Pancreas (tissue), 10 donors: ENCODE data around the gene IFNG-AS1. TPM values are rescaled to one million over a fixed set of nuclear protein-coding genes. Genes with fewer than 3 reads are reported as not detected.

Experiments
- ATAC-seq, 4 donors: fragments of 200-7000 bp; cut with Tn5 transposase; one replicate each; pipeline versions ENCODE4 v1.8.0 to v1.9.1; 2020; ENCODE audit warnings: mild to moderate bottlenecking in 4 of 4, moderate library complexity in 4 of 4
- DNase-seq, 6 donors: peaks; one replicate each; pipeline ENCODE4 v3.0.0-alpha.2; 2020
- FAIRE-seq: peaks from 2 replicates; lab custom pipeline; 2012; peaks lifted over from hg19 to GRCh38; lab: Jason Lieb, UNC
- H3K27ac ChIP-seq, 4 donors: fragments of 200-600 bp; sonication (generic); 1 replicate in 3 of 4; 2 replicates in 1 of 4; pipeline versions ENCODE4 v1.5.0 to v1.8.0; 2020
- H3K27me3 ChIP-seq, 4 donors: fragments of 200-600 bp; one replicate each; pipeline ENCODE4 v1.8.0; 2021
- H3K36me3 ChIP-seq, 3 donors: fragments of 200-600 bp; sonication (generic) in 1 of 3; one replicate each; pipeline versions ENCODE4 v1.5.0 to v1.8.0; 2020 to 2021
- H3K4me1 ChIP-seq, 3 donors: fragments of 200-600 bp; one replicate each; pipeline ENCODE4 v1.8.0; 2021
- H3K4me3 ChIP-seq, 4 donors: fragments of 200-600 bp; sonication (generic) in 2 of 4; one replicate each; pipeline versions ENCODE4 v1.5.0 to v1.8.0; 2020 to 2021
- H3K9me3 ChIP-seq, 4 donors: fragments of 200-600 bp; one replicate each; pipeline ENCODE4 v1.8.0; 2021
- WGBS, 2 donors: extraction: QIAGEN DNeasy Blood & Tissue Kit; methylation state at CpG; one replicate each; pipeline ENCODE4 v1.1.7; 2013; 5-methylcytosine and 5-hydroxymethylcytosine counted together
- intact Hi-C, 3 donors: fragments of 100-400 bp; cut with DNase I; formaldehyde crosslinking; loops; one replicate each; pipeline versions ENCODE4 v1.11.1 to v1.14.2; 2022
- polyA plus RNA-seq, 2 donors: library from polyadenylated mRNA; stranded (reverse); fragments of 200-250 nt; gene quantifications; one replicate each; pipeline ENCODE4 v1.2.3, GENCODE V29; 2013
- total RNA-seq, 6 donors: library from RNA; stranded (reverse); fragmentation: NEBNext Ultra II Directional in 4 of 6; extraction: Animal tissue kit (Norgen Biotek cat#: 25700) in 4 of 6; gene quantifications; one replicate each; pipeline versions ENCODE4 v1.2.1 to v1.2.4, GENCODE V29; 2021 to 2023
- TF ChIP-seq, protein P1 (sequence below), 4 donors: fragments of 200-600 bp; sonication (generic) in 3 of 4; IDR thresholded peaks; one replicate each; pipeline versions ENCODE4 v1.5.0 to v1.8.0; 2021; ENCODE audit warnings: antibody characterized with exemption in 4 of 4
- donor health status: healthy with polysubstance abuse.
- donor health status: DM: no; HTN: no; CAD: no; lungs with moderate emphysema.
- donor health status: DM: no; HTN: no; CAD: no.
- donor health status: control.
- donor health status: control.
- donor health status: Bipolar disorder and iron deficiency.
- donor health status: DM: yes; HTN: yes; CAD: no.
- donor health status: DM: no; HTN: no; CAD: no.
- donor health status: DM: no; HTN: no; CAD: no.
- donor health status: DM: yes; HTN: yes; CAD: no.

The IFNG-AS1 gene
- total RNA-seq (under 1 TPM in 2 of 6 donors, not detected in 4; 0.22 to 0.29 TPM), polyA plus RNA-seq (not detected)

- ATAC-seq: no peak
Measured at GRCh38 chr12:67989184-67989920, at the start of gene IFNG-AS1. TSS of gene IFNG-AS1 (plus strand) at chr12:67989447.

DNA sequence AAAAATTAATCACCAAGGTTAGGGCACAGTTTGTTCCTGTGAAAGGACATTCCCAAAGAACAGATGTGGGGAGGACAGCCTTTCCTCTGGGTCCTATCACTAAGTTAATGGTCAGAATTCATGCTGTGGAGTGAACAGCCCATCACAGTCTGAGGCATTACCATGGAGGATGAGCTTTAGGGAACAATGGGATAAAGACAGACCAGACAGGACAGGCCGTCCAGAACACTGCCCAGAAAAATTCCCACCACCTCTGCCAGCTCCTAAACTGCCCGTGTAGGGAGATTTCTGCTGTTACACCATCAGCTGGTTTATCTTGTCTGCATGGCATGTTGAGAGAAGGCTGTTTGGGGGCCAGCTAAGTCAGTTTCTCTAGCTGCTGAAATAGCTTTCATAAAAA, 49.6 kb upstream of the IFNG-AS1 start:
- no peaks in the 10 kb centered on the region for H3K27me3 ChIP-seq
- no peak for FAIRE-seq
- 40 to 47% methylated on average over 2 of the region's 2 CpGs for WGBS, 2 donors
- no peak overlapping the region for H3K27ac ChIP-seq
- intact Hi-C loops: loop anchor here in 2 of 3 donors (5.0 to 10.0 kb wide), 2 partner anchors 582 to 585 kb away; no protein-coding TSS in a partner anchor
- no peak overlapping the region for H3K4me3 ChIP-seq
- DNase-seq: no peak
- TF ChIP-seq, protein P1, sequence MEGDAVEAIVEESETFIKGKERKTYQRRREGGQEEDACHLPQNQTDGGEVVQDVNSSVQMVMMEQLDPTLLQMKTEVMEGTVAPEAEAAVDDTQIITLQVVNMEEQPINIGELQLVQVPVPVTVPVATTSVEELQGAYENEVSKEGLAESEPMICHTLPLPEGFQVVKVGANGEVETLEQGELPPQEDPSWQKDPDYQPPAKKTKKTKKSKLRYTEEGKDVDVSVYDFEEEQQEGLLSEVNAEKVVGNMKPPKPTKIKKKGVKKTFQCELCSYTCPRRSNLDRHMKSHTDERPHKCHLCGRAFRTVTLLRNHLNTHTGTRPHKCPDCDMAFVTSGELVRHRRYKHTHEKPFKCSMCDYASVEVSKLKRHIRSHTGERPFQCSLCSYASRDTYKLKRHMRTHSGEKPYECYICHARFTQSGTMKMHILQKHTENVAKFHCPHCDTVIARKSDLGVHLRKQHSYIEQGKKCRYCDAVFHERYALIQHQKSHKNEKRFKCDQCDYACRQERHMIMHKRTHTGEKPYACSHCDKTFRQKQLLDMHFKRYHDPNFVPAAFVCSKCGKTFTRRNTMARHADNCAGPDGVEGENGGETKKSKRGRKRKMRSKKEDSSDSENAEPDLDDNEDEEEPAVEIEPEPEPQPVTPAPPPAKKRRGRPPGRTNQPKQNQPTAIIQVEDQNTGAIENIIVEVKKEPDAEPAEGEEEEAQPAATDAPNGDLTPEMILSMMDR (IDR thresholded peaks at IDR 0.05): no peak
- H3K9me3 ChIP-seq: no peaks in the 10 kb centered on the region
- H3K36me3 ChIP-seq: no peaks in the 10 kb centered on the region
- no peak for ATAC-seq
- peaks cover 4 to 9% (median 5%) of the 10 kb centered on the region in 3 donors for H3K4me1 ChIP-seq

More at GRCh38 chr12:67989184-67989920, at the start of gene IFNG-AS1:
- Histone ChIP-seq H3K4me1 (no peaks in the 10 kb centered on the region), H3K27me3 (no peaks in the 10 kb centered on the region), H3K4me3 (no peak within 1 kb of the TSS), H3K27ac (no peak within 1 kb of the TSS), H3K9me3 (no peaks in the 10 kb centered on the region), H3K36me3 (no peaks in the 10 kb centered on the region)
- intact Hi-C loops: no loop called here
- FAIRE-seq: no peak
- TF ChIP-seq, protein P1 (IDR thresholded peaks at IDR 0.05): no peak
- no peak for DNase-seq
- 61 to 65% methylated on average over 7 of the region's 7 CpGs for WGBS, 2 donors

GRCh38 chr12:67940780-67941243, 48.4 kb upstream of the IFNG-AS1 start:
- DNase-seq (no peak), ATAC-seq (peak; percentile 51 to 77 (median 66)), FAIRE-seq (peak; percentile 5)
- TF ChIP-seq, protein P1 (IDR thresholded peaks at IDR 0.05): no peak
- intact Hi-C loops: loop anchor here in 2 of 3 donors (5.0 to 10.0 kb wide), 2 partner anchors 584 to 586 kb away; no protein-coding TSS in a partner anchor
- 16 to 19% methylated on average over 3 of the region's 3 CpGs for WGBS, 2 donors
- no peaks in the 10 kb centered on the region for H3K27me3 ChIP-seq
- no peak overlapping the region for H3K4me3 ChIP-seq
- peak overlapping the region in 1 of 4 donors; percentile 34 for H3K27ac ChIP-seq
- no peaks in the 10 kb centered on the region for H3K36me3 ChIP-seq
- no peaks in the 10 kb centered on the region for H3K9me3 ChIP-seq
- H3K4me1 ChIP-seq: peaks cover 4 to 9% (median 5%) of the 10 kb centered on the region in 3 donors

GRCh38 chr12:67942724-67943123, 46.5 kb upstream of the IFNG-AS1 start:
- no peaks in the 10 kb centered on the region for H3K36me3 ChIP-seq
- ATAC-seq (no peak), DNase-seq (no peak), FAIRE-seq (no peak)
- intact Hi-C loops: loop anchor here in 2 of 3 donors (5.0 to 10.0 kb wide), 2 partner anchors 585 to 588 kb away; no protein-coding TSS in a partner anchor
- H3K9me3 ChIP-seq: no peaks in the 10 kb centered on the region
- H3K27ac ChIP-seq: no peak overlapping the region
- H3K27me3 ChIP-seq: no peaks in the 10 kb centered on the region
- no peak overlapping the region for H3K4me3 ChIP-seq
- TF ChIP-seq, protein P1 (IDR thresholded peaks at IDR 0.05): no peak
- WGBS, 2 donors: 84 to 95% methylated on average over 3 of the region's 3 CpGs
- H3K4me1 ChIP-seq: peaks cover 4 to 9% (median 5%) of the 10 kb centered on the region in 3 donors
